Upper lobe of left lung (tissue), 6 donors: ENCODE data around the gene ZBTB9. TPM values are rescaled to one million over a fixed set of nuclear protein-coding genes. Genes with fewer than 3 reads are reported as not detected.

Experiments used
- ATAC-seq, 2 donors: fragments of 200-7000 bp; cut with Tn5 transposase; one replicate each; pipeline ENCODE4 v1.9.1; 2022; ENCODE audit warnings: mild to moderate bottlenecking in 2 of 2, moderate library complexity in 2 of 2; ENCODE audit not compliant: low FRiP score in 2 of 2
- DNase-seq, 2 donors: peaks; one replicate each; pipeline ENCODE4 v3.0.0-alpha.2; 2019 to 2020
- H3K27ac ChIP-seq, 4 donors: fragments of 200-600 bp; sonication (generic); one replicate each; pipeline ENCODE4 v1.5.1; 2016 to 2019
- H3K27me3 ChIP-seq, 4 donors: fragments of 200-600 bp; sonication (generic); one replicate each; pipeline ENCODE4 v1.5.1; 2017 to 2019
- H3K36me3 ChIP-seq, 4 donors: fragments of 200-600 bp; sonication (generic); one replicate each; pipeline ENCODE4 v1.5.1; 2016 to 2019
- H3K4me1 ChIP-seq, 4 donors: fragments of 200-600 bp; sonication (generic); one replicate each; pipeline ENCODE4 v1.5.1; 2018 to 2019
- H3K4me3 ChIP-seq, 4 donors: fragments of 200-600 bp; sonication (generic); one replicate each; pipeline ENCODE4 v1.5.1; 2017 to 2019; ENCODE audit warnings: mild to moderate bottlenecking in 2 of 4, moderate library complexity in 1 of 4
- H3K9me3 ChIP-seq, 4 donors: fragments of 200-600 bp; sonication (generic); one replicate each; pipeline ENCODE4 v1.5.1; 2018 to 2019
- EP300 ChIP-seq, 4 donors: sonication (generic); formaldehyde crosslinking; IDR thresholded peaks; one replicate each; pipeline ENCODE4 v1.5.1; 2017; ENCODE audit warnings: antibody characterized with exemption in 4 of 4, control low read depth in 2 of 4
- POLR2A ChIP-seq, 4 donors: fragments of 450-650 bp; IDR thresholded peaks; one replicate each; pipeline ENCODE4 v1.5.1; 2016 to 2017; ENCODE audit warnings: antibody characterized with exemption in 4 of 4, mild to moderate bottlenecking in 2 of 4
- POLR2AphosphoS5 ChIP-seq, 2 donors: sonication (generic); formaldehyde crosslinking; IDR thresholded peaks; one replicate each; pipeline ENCODE4 v1.5.1; 2017; ENCODE audit warnings: antibody characterized with exemption in 2 of 2
- WGBS, 2 donors: methylation state at CpG; one replicate each; pipeline ENCODE4 v1.1.5; 2017 to 2018; 5-methylcytosine and 5-hydroxymethylcytosine counted together
- total RNA-seq, 6 donors: library from RNA; depleted of rRNA in 4 of 6; stranded (reverse); fragments of >200 nt in 4 of 6; gene quantifications; one replicate each; pipeline versions ENCODE4 v1.1.0 to v1.2.1, GENCODE V29; 2016 to 2021
- TF ChIP-seq, protein P1 (sequence below), 6 experiments: fragments of 450-650 bp in 4 of 6; fragments of 200-600 bp in 2 of 6; sonication (generic) in 2 of 6; IDR thresholded peaks; one replicate each; pipeline ENCODE4 v1.5.1; 2016 to 2019; ENCODE audit warnings: antibody characterized with exemption in 6 of 6
- donor health status: DM: no; HTN: no; CAD: no; lungs with moderate emphysema.
- donor health status: DM: no; HTN: yes; CAD: no; lungs with severe emphysema.

The ZBTB9 gene, protein sequence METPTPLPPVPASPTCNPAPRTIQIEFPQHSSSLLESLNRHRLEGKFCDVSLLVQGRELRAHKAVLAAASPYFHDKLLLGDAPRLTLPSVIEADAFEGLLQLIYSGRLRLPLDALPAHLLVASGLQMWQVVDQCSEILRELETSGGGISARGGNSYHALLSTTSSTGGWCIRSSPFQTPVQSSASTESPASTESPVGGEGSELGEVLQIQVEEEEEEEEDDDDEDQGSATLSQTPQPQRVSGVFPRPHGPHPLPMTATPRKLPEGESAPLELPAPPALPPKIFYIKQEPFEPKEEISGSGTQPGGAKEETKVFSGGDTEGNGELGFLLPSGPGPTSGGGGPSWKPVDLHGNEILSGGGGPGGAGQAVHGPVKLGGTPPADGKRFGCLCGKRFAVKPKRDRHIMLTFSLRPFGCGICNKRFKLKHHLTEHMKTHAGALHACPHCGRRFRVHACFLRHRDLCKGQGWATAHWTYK
- total RNA-seq, result 1 to 10 TPM; 3.2 to 8.7 (median 6.1) TPM

DNA sequence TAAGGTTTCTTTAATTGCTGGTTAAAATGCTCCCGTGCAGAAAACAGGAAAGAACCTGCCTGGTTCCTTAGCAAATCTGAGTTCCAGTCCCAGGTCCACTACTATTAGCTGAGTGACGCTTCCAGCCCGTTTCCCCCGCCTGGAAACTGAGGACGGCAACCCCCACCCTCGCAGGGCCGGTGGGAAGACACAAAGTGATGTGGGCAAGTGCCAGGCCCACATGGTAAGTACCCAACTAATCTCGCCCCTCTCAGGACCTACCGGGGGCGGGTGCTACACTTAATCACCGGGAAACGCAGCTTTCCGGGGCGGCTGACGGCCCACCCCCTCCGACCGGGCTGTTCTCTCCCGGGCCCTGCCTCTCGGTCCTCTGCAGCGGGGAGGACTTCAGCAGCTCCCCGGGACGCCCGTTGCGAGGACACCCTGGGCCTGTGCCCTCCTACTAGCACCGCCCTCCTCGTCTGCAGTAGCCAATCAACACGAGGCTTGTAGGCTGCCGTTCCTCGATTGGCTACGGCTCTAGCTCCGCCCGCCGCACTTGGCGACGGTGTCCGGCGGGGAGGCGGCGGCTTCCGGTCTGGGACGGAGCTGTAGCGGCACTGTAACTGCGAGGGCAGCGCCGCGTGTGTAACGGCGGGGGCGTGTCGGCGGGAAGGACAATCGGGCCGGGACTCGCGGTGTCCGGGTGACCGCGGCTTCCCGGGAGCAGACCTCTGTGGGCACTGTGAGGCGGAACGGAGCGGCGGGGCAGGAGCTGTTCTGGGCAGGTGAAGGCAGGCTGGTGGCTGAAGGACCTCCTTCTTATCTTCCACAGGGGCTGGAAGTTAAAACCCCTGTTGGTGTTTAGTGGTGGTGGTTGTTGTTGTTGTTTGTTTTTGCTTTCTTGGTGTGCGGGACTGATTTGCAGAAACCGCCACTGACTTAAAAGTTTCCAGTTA, at the start of gene ZBTB9:
ZBTB9 (plus strand) TSS at position 568 of the 938 bp plus-strand sequence. CDS start 525 bp downstream, outside the sequence.
- ATAC-seq (peak; percentile 99), DNase-seq (peak; percentile 97)
- Histone ChIP-seq H3K4me3 (peak within 1 kb of the TSS; percentile 74 to 90 (median 80)), H3K9me3 (no peaks in the 10 kb centered on the region), H3K27ac (peak within 1 kb of the TSS; percentile 70 to 91 (median 81)), H3K4me1 (peaks cover 17 to 31% (median 21%) of the 10 kb centered on the region in 4 donors), H3K27me3 (no peaks in the 10 kb centered on the region), H3K36me3 (peaks cover 0 to 9% (median 0%) of the 10 kb centered on the region in 4 donors)
- TF ChIP-seq EP300 (IDR thresholded peaks at IDR 0.05), result no peak
- TF ChIP-seq POLR2A (IDR thresholded peaks at IDR 0.05), result peak in 2 of 4 donors; percentile 62 to 93
- TF ChIP-seq POLR2AphosphoS5 (IDR thresholded peaks at IDR 0.05), result peak; percentile 88 to 93
- TF ChIP-seq, protein P1, sequence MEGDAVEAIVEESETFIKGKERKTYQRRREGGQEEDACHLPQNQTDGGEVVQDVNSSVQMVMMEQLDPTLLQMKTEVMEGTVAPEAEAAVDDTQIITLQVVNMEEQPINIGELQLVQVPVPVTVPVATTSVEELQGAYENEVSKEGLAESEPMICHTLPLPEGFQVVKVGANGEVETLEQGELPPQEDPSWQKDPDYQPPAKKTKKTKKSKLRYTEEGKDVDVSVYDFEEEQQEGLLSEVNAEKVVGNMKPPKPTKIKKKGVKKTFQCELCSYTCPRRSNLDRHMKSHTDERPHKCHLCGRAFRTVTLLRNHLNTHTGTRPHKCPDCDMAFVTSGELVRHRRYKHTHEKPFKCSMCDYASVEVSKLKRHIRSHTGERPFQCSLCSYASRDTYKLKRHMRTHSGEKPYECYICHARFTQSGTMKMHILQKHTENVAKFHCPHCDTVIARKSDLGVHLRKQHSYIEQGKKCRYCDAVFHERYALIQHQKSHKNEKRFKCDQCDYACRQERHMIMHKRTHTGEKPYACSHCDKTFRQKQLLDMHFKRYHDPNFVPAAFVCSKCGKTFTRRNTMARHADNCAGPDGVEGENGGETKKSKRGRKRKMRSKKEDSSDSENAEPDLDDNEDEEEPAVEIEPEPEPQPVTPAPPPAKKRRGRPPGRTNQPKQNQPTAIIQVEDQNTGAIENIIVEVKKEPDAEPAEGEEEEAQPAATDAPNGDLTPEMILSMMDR (IDR thresholded peaks at IDR 0.05), result peak in 3 of 6 experiments; percentile 6 to 32 (median 22)
- 0% methylated on average over 10 to 55 of the region's 65 CpGs for WGBS, 2 donors

DNA sequence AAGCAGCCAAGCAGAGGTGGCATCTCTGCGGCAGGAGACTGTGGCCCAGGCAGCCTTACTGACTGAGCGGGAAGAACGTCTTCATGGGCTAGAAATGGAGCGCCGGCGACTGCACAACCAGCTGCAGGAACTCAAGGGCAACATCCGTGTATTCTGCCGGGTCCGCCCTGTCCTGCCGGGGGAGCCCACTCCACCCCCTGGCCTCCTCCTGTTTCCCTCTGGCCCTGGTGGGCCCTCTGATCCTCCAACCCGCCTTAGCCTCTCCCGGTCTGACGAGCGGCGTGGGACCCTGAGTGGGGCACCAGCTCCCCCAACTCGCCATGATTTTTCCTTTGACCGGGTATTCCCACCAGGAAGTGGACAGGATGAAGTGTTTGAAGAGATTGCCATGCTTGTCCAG, 49.5 kb upstream of the ZBTB9 start:
- no peaks in the 10 kb centered on the region for H3K27me3 ChIP-seq
- no peak overlapping the region for H3K27ac ChIP-seq
- no peaks in the 10 kb centered on the region for H3K9me3 ChIP-seq
- no peak for DNase-seq
- no peak overlapping the region for H3K4me3 ChIP-seq
- peaks cover 0 to 9% (median 0%) of the 10 kb centered on the region in 4 donors for H3K36me3 ChIP-seq
- TF ChIP-seq EP300 (IDR thresholded peaks at IDR 0.05) (no peak), POLR2AphosphoS5 (IDR thresholded peaks at IDR 0.05) (no peak), POLR2A (IDR thresholded peaks at IDR 0.05) (no peak)
- TF ChIP-seq, protein P1 (IDR thresholded peaks at IDR 0.05), result no peak
- 93 to 97% methylated on average over 16 to 17 of the region's 17 CpGs for WGBS, 2 donors
- no peak for ATAC-seq
- peaks cover 0 to 6% (median 0%) of the 10 kb centered on the region in 4 donors for H3K4me1 ChIP-seq

DNA sequence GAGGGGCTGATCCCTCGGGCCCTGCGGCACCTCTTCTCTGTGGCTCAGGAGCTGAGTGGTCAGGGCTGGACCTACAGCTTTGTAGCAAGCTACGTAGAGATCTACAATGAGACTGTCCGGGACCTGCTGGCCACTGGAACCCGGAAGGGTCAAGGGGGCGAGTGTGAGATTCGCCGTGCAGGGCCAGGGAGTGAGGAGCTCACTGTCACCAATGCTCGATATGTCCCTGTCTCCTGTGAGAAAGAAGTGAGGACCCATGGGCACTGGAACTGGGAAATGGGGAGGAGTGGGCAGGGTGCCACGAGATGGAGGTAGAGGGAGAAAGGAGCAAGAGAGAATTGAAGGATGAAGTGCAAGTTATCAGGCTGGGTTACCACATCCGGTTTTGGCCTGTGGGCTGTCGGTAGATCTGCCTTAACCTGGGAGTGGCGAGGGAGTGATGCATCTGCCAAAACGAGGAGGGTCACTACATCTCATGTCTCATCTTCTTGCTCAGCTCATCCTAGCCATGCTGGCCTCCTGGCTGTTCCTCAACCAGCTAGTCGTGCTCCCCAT, 48.9 kb upstream of the ZBTB9 start:
- peaks cover 0 to 9% (median 0%) of the 10 kb centered on the region in 4 donors for H3K36me3 ChIP-seq
- H3K4me3 ChIP-seq, result no peak overlapping the region
- H3K4me1 ChIP-seq, result peaks cover 0 to 7% (median 0%) of the 10 kb centered on the region in 4 donors
- no peak for ATAC-seq
- 87 to 92% methylated on average over 12 to 15 of the region's 15 CpGs for WGBS, 2 donors
- H3K9me3 ChIP-seq, result no peaks in the 10 kb centered on the region
- H3K27ac ChIP-seq, result no peak overlapping the region
- TF ChIP-seq POLR2AphosphoS5 (IDR thresholded peaks at IDR 0.05), result no peak
- TF ChIP-seq, protein P1 (IDR thresholded peaks at IDR 0.05), result no peak
- TF ChIP-seq EP300 (IDR thresholded peaks at IDR 0.05), result no peak
- no peak for TF ChIP-seq POLR2A (IDR thresholded peaks at IDR 0.05)
- no peak for DNase-seq
- H3K27me3 ChIP-seq, result no peaks in the 10 kb centered on the region

DNA sequence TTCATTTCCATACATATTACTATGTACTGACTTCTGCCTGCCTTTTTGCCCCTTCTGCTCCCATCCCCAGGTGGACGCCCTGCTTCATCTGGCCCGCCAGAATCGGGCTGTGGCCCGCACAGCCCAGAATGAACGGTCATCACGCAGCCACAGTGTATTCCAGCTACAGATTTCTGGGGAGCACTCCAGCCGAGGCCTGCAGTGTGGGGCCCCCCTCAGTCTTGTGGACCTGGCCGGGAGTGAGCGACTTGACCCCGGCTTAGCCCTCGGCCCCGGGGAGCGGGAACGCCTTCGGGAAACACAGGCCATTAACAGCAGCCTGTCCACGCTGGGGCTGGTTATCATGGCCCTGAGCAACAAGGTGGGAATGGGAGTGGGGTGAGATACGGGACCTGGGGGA, 48.2 kb upstream of the ZBTB9 start:
- TF ChIP-seq POLR2A (IDR thresholded peaks at IDR 0.05), result no peak
- TF ChIP-seq POLR2AphosphoS5 (IDR thresholded peaks at IDR 0.05), result no peak
- TF ChIP-seq, protein P1 (IDR thresholded peaks at IDR 0.05), result no peak
- TF ChIP-seq EP300 (IDR thresholded peaks at IDR 0.05), result no peak
- H3K9me3 ChIP-seq, result no peaks in the 10 kb centered on the region
- no peak overlapping the region for H3K4me3 ChIP-seq
- peaks cover 0 to 9% (median 0%) of the 10 kb centered on the region in 4 donors for H3K36me3 ChIP-seq
- no peaks in the 10 kb centered on the region for H3K27me3 ChIP-seq
- H3K4me1 ChIP-seq, result peaks cover 0 to 7% (median 0%) of the 10 kb centered on the region in 4 donors
- ATAC-seq (no peak), DNase-seq (no peak)
- no peak overlapping the region for H3K27ac ChIP-seq
- 96 to 99% methylated on average over 15 to 17 of the region's 17 CpGs for WGBS, 2 donors
